Ovary (tissue), 9 donors: ENCODE results near the gene HAPLN1. TPM values are rescaled to one million over a fixed set of nuclear protein-coding genes. Genes with fewer than 3 reads are reported as not detected.

Experiments
- DNase-seq, 5 donors: peaks; one replicate each; pipeline ENCODE4 v3.0.0-alpha.2; 2019 to 2020
- H3K27ac ChIP-seq, 2 donors: fragments of 200-600 bp; one replicate each; pipeline versions ENCODE4 v1.5.1 to v1.8.0; 2019 to 2022
- H3K27me3 ChIP-seq: fragments of 200-600 bp; one replicate; pipeline ENCODE4 v1.8.0; 2022
- H3K36me3 ChIP-seq: fragments of 200-600 bp; sonication (generic); one replicate; pipeline ENCODE4 v1.5.1; 2019
- H3K4me1 ChIP-seq: one replicate; pipeline ENCODE4 v1.8.1; 2013; ENCODE audit warnings: mild to moderate bottlenecking, moderate library complexity; ENCODE audit not compliant: insufficient read depth
- H3K4me3 ChIP-seq: fragments of 200-600 bp; sonication (generic); one replicate; pipeline ENCODE4 v1.5.1; 2017
- H3K9me3 ChIP-seq, 2 donors: fragments of 200-600 bp in 1 of 2; sonication (generic) in 1 of 2; one replicate each; pipeline versions ENCODE4 v1.5.1 to v1.8.1; 2013 to 2019; ENCODE audit warnings: mild to moderate bottlenecking in 1 of 2, moderate library complexity in 1 of 2
- CTCF ChIP-seq, 3 donors: fragments of 450-650 bp in 2 of 3; fragments of 200-600 bp in 1 of 3; IDR thresholded peaks; one replicate each; pipeline versions ENCODE4 v1.5.1 to v1.8.0; 2016 to 2022; ENCODE audit warnings: antibody characterized with exemption in 3 of 3, mild to moderate bottlenecking in 1 of 3
- EP300 ChIP-seq: sonication (generic); formaldehyde crosslinking; IDR thresholded peaks from one replicate; pipeline ENCODE4 v1.6.1; 2017; ENCODE audit warnings: antibody characterized with exemption
- POLR2A ChIP-seq: fragments of 450-650 bp; IDR thresholded peaks from one replicate; pipeline ENCODE4 v1.6.1; 2017; ENCODE audit warnings: antibody characterized with exemption, mild to moderate bottlenecking, moderate library complexity
- WGBS, 3 donors: extraction: QIAGEN DNeasy Blood & Tissue Kit in 1 of 3; methylation state at CpG; one replicate each; pipeline versions ENCODE4 v1.1.5 to v1.1.7; 2013 to 2017; 5-methylcytosine and 5-hydroxymethylcytosine counted together
- intact Hi-C, 4 donors: fragments of 100-400 bp; cut with DNase I; formaldehyde crosslinking; loops; one replicate each; pipeline versions ENCODE4 v1.11.0 to v1.15.1; 2022 to 2023
- polyA plus RNA-seq, 2 donors: library from polyadenylated mRNA; stranded (reverse); fragments of 200-250 nt in 1 of 2; fragments of 350-450 nt in 1 of 2; fragmentation: Illumina TruSeq in 1 of 2; extraction: RNeasy Lipid Tissue Mini Kit (QIAGEN cat#74804) in 1 of 2; gene quantifications; one replicate each; pipeline ENCODE4 v1.2.3, GENCODE V29; 2013 to 2014
- total RNA-seq, 7 donors: library from RNA; depleted of rRNA in 2 of 7; stranded (reverse); fragments of >200 nt in 2 of 7; fragmentation: NEBNext Ultra II Directional in 3 of 7; extraction: Animal tissue kit (Norgen Biotek cat#: 25700) in 3 of 7; gene quantifications; one replicate each; pipeline versions ENCODE4 v1.1.0 to v1.2.4, GENCODE V29; 2016 to 2023
- donor health status: DM: no; HTN: no; CAD: no; lungs with moderate emphysema.
- donor health status: DM: no; HTN: no; CAD: no.
- donor health status: Bipolar disorder and iron deficiency.
- donor health status: DM: yes; HTN: yes; CAD: no.
- donor health status: DM: no; HTN: no; CAD: no.
- donor health status: DM: yes; HTN: yes; CAD: no.

HAPLN1 gene
- total and polyA plus RNA-seq, 9 donors = 0.40 to 0.44 TPM; not detected in 7

DNA sequence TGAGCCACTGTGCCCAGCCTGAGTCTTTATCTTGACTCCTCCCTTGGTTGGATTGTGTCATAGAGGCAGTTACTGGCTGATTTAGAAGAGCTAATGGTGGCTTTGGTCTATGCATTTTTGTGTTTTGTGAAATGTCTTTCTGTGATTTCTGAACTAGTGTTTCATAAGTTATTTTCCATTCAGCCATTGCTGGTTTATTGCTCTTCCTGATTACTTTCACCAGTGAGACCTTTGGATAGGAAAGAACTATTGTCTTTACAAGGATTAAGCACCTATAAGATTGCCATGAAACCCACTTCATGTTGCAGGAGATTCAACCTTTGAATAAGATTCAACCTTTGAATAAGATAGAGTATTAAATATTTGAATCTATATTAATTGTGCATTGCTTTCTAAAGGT, 8.7 kb upstream of the HAPLN1 start:
- Histone ChIP-seq H3K27me3 (no peaks in the 10 kb centered on the region), H3K4me1 (no peaks in the 10 kb centered on the region), H3K4me3 (no peak overlapping the region), H3K36me3 (no peaks in the 10 kb centered on the region), H3K27ac (no peak overlapping the region), H3K9me3 (no peaks in the 10 kb centered on the region)
- DNase-seq = no peak
- TF ChIP-seq CTCF (IDR thresholded peaks at IDR 0.05) (no peak), POLR2A (no peak), EP300 (no peak)
- intact Hi-C loops = no loop called here

DNA sequence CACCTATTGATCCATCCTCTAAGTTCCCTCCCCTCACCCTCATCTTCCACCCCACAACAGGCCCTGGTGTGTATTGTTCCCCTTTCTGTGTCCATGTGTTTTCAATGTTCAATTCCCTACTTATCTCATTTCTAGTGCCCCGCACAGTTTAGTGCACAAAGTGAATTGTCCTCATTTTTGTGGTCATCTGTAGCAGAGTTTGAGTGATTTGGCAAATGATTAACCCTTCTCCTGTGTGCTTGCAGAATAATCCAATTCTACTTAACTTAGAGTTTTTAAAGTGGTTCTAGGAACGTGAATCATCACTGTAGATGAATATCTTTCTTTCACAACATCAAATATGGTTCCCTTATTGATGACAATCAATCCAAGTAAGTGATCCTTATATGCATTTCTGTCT, 6.3 kb upstream of the HAPLN1 start:
- Histone ChIP-seq H3K4me3 (no peak overlapping the region), H3K27ac (no peak overlapping the region), H3K27me3 (no peaks in the 10 kb centered on the region), H3K9me3 (no peaks in the 10 kb centered on the region), H3K36me3 (no peaks in the 10 kb centered on the region), H3K4me1 (no peaks in the 10 kb centered on the region)
- 81 to 90% (median 88%) methylated on average over 2 of the region's 2 CpGs for WGBS, 3 donors
- intact Hi-C loops = no loop called here
- no peak for TF ChIP-seq CTCF (IDR thresholded peaks at IDR 0.05)
- no peak for TF ChIP-seq POLR2A
- DNase-seq = no peak

- intact Hi-C loops = no loop called here
- no peaks in the 10 kb centered on the region for H3K9me3 ChIP-seq
- no peaks in the 10 kb centered on the region for H3K36me3 ChIP-seq
- TF ChIP-seq EP300 (no peak), CTCF (IDR thresholded peaks at IDR 0.05) (no peak), POLR2A (no peak)
- 57 to 67% (median 65%) methylated on average over 2 of the region's 2 CpGs for WGBS, 3 donors
- no peaks in the 10 kb centered on the region for H3K4me1 ChIP-seq
- H3K27me3 ChIP-seq = no peaks in the 10 kb centered on the region
- no peak overlapping the region for H3K4me3 ChIP-seq
- DNase-seq = no peak
- no peak overlapping the region for H3K27ac ChIP-seq
Observed at GRCh38 chr5:83724935-83725334, 4.3 kb upstream of the HAPLN1 start.

- 62 to 77% (median 67%) methylated on average over 2 of the region's 2 CpGs for WGBS, 3 donors
- no peak for DNase-seq
- Histone ChIP-seq H3K27me3 (no peaks in the 10 kb centered on the region), H3K4me3 (no peak overlapping the region), H3K9me3 (no peaks in the 10 kb centered on the region), H3K4me1 (no peaks in the 10 kb centered on the region), H3K36me3 (no peaks in the 10 kb centered on the region), H3K27ac (no peak overlapping the region)
- intact Hi-C loops = no loop called here
- no peak for TF ChIP-seq EP300
- TF ChIP-seq CTCF (IDR thresholded peaks at IDR 0.05) = no peak
- no peak for TF ChIP-seq POLR2A
Observed at GRCh38 chr5:83724001-83724400, 3.3 kb upstream of the HAPLN1 start.

- TF ChIP-seq CTCF (IDR thresholded peaks at IDR 0.05) (no peak), EP300 (no peak), POLR2A (no peak)
- intact Hi-C loops = no loop called here
- Histone ChIP-seq H3K36me3 (no peaks in the 10 kb centered on the region), H3K4me1 (no peaks in the 10 kb centered on the region), H3K27ac (no peak overlapping the region), H3K9me3 (no peaks in the 10 kb centered on the region), H3K4me3 (no peak overlapping the region), H3K27me3 (no peaks in the 10 kb centered on the region)
- WGBS, 3 donors = 68 to 80% (median 77%) methylated on average over 7 of the region's 7 CpGs
- DNase-seq = no peak
Observed at GRCh38 chr5:83723031-83723430, 2.4 kb upstream of the HAPLN1 start.
